Right cardiac atrium (tissue), 5 donors: ENCODE measurements around the gene ADAP1. TPM values are rescaled to one million over a fixed set of nuclear protein-coding genes. Genes with fewer than 3 reads are reported as not detected.

Experiments
- ATAC-seq, 2 donors: fragments of 200-7000 bp; cut with Tn5 transposase; one replicate each; pipeline versions ENCODE4 v1.8.0 to v1.9.1; 2020; ENCODE audit warnings: moderate library complexity in 2 of 2, mild to moderate bottlenecking in 1 of 2
- DNase-seq, 3 donors: peaks; one replicate each; pipeline ENCODE4 v3.0.0-alpha.2; 2020
- H3K27ac ChIP-seq: one replicate; pipeline ENCODE4 v1.5.1; 2013; ENCODE audit warnings: mild to moderate bottlenecking, low read length, control low read depth, moderate library complexity
- H3K27me3 ChIP-seq: one replicate; pipeline ENCODE4 v1.6.1; 2013; ENCODE audit not compliant: control insufficient read depth, insufficient read depth
- H3K4me1 ChIP-seq: one replicate; pipeline ENCODE4 v1.6.1; 2013; ENCODE audit warnings: low read length; ENCODE audit not compliant: control insufficient read depth, insufficient read depth
- H3K4me3 ChIP-seq: one replicate; pipeline ENCODE4 v1.5.1; 2013; ENCODE audit warnings: low read length, control low read depth
- H3K9me3 ChIP-seq: one replicate; pipeline ENCODE4 v1.6.1; 2013; ENCODE audit warnings: low read length; ENCODE audit not compliant: control insufficient read depth
- WGBS: extraction: QIAGEN DNeasy Blood & Tissue Kit; methylation state at CpG from one replicate; pipeline ENCODE4 v1.1.7; 2013; 5-methylcytosine and 5-hydroxymethylcytosine counted together
- intact Hi-C, 4 donors: fragments of 100-400 bp; cut with DNase I; formaldehyde crosslinking; loops; one replicate each; pipeline versions ENCODE4 v1.11.0 to v1.14.0; 2022 to 2023
- polyA plus RNA-seq: library from polyadenylated mRNA; stranded (reverse); fragments of 200-250 nt; gene quantifications from one replicate; pipeline ENCODE4 v1.2.3, GENCODE V29; 2013
- total RNA-seq, 4 donors: library from RNA; stranded (reverse); fragmentation: NEBNext Ultra II Directional; extraction: Animal tissue kit (Norgen Biotek cat#: 25700); gene quantifications; one replicate each; pipeline ENCODE4 v1.2.1, GENCODE V29; 2021
- donor health status: healthy with polysubstance abuse.
- donor health status: DM: no; HTN: yes; CAD: no.
- donor health status: DM: no; HTN: no; CAD: no.
- donor health status: DM: no; HTN: yes; CAD: no; lungs with severe emphysema.
- donor health status: DM: yes; HTN: yes; CAD: no.

ADAP1 gene
- total and polyA plus RNA-seq, 5 donors = 4.8 to 8.4 (median 6.5) TPM

- no peak overlapping the region for H3K27ac ChIP-seq
- intact Hi-C loops = no loop called here
Observed at GRCh38 chr7:854118-854775, 100.2 kb downstream of the ADAP1 start.

DNA sequence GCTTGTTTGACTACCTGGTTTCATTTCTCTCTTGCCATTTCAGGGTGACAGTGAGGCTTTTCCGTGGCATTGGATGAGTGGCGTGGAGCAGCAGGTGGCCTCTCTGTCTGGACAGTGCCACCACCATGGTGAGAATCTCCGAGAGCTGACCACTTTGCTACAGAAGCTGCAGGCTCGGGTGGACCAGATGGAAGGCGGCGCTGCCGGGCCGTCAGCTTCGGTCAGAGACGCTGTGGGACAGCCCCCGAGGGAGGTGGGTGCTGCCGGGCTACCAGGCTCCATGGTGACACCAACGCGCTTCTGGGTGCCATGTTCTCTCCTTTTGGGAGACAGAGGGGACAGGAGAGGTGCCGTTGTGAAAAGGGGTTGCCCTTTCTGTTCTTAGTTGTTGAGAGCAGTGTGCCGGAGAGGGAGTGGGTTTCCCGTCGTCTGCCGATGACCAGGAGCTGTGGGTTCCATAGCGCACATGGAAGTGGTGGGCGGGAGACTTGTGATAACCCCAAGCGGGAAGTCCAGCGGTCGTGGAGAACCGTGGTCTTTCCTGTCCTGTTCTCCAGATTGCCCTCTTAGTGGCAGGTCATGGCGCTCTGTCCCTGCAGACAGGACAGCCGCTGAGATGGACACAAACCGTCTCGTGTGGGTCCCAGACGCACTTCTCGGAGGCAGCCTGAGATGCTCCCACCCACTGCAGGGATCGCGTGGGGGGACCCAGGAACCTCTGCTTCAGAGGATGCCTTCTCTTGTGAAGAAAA lies 100.9 kb downstream of the ADAP1 start:
- DNase-seq = peak in 1 of 3 donors; percentile 37
- H3K27me3 ChIP-seq = no peaks in the 10 kb centered on the region
- intact Hi-C loops = no loop called here
- no peak for ATAC-seq
- 89% methylated on average over 33 of the region's 33 CpGs for WGBS
- no peak overlapping the region for H3K4me3 ChIP-seq
- no peaks in the 10 kb centered on the region for H3K9me3 ChIP-seq
- no peaks in the 10 kb centered on the region for H3K4me1 ChIP-seq
- no peak overlapping the region for H3K27ac ChIP-seq

More at GRCh38 chr7:854118-854775, 100.2 kb downstream of the ADAP1 start:
- DNase-seq (peak in 1 of 3 donors; percentile 38), ATAC-seq (no peak)
- 91% methylated on average over 32 of the region's 32 CpGs for WGBS
- no peaks in the 10 kb centered on the region for H3K4me1 ChIP-seq
- no peak overlapping the region for H3K4me3 ChIP-seq
- no peaks in the 10 kb centered on the region for H3K27me3 ChIP-seq
- H3K9me3 ChIP-seq = no peaks in the 10 kb centered on the region

DNA sequence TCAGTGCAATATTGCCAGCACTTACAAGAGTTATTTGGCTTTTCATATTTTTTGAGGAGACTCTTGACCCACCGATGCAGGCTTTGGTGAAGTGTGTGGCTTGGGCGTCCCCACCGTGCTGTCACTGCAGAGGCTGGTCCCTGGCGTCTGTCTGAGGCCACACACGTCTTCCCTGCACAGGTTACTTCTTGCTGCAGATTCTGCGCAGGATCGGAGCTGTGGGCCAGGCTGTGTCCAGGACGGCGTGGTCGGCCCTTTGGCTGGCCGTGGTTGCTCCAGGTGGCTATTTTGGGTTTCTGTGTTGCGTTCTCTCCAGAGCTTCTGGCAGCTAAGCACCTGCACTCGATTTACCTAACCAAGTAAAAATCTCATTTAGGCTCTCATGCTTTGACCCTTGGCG lies 103.3 kb downstream of the ADAP1 start:
- ATAC-seq = no peak
- DNase-seq = peak in 1 of 3 donors; percentile 28
- H3K27me3 ChIP-seq = no peaks in the 10 kb centered on the region
- H3K4me1 ChIP-seq = no peaks in the 10 kb centered on the region
- intact Hi-C loops = no loop called here
- no peak overlapping the region for H3K27ac ChIP-seq
- no peaks in the 10 kb centered on the region for H3K9me3 ChIP-seq
- 83% methylated on average over 14 of the region's 14 CpGs for WGBS
- H3K4me3 ChIP-seq = no peak overlapping the region

- intact Hi-C loops = no loop called here
- Histone ChIP-seq H3K4me3 (no peak overlapping the region), H3K27ac (no peak overlapping the region), H3K27me3 (no peaks in the 10 kb centered on the region), H3K4me1 (no peaks in the 10 kb centered on the region), H3K9me3 (no peaks in the 10 kb centered on the region)
- 74% methylated on average over 19 of the region's 19 CpGs for WGBS
- ATAC-seq (no peak), DNase-seq (no peak)
Observed at GRCh38 chr7:849781-850180, 104.7 kb downstream of the ADAP1 start.

DNA sequence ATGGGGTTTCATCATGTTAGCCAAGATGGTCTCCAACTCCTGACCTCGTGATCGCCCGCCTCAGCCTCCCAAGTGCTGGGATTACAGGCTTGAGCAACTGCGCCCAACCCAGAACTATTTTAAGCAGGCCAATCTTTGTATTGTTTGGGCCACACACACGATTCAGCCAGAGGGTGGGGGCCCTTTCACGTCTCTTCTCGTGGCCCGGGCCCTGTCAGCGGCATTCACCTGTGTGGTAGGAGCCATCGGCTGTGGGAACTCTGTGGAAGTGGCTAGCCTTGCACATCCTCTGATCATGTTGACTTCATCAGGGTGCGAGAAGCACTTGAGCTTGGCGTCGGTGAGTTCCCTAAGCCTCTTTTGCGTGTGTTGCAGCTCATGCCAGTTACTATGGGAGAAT lies 105.3 kb downstream of the ADAP1 start:
- WGBS = 89% methylated on average over 14 of the region's 14 CpGs
- Histone ChIP-seq H3K4me3 (no peak overlapping the region), H3K9me3 (no peaks in the 10 kb centered on the region), H3K27me3 (no peaks in the 10 kb centered on the region), H3K4me1 (no peaks in the 10 kb centered on the region), H3K27ac (no peak overlapping the region)
- peak in 1 of 2 donors; percentile 11 for ATAC-seq
- no peak for DNase-seq
- intact Hi-C loops = no loop called here

Other genes starting within 250 kb of the ADAP1 start
- gene DNAAF5, start 228.0 kb downstream of the ADAP1 start, total RNA-seq = 10 to 100 TPM; 12.0 to 20.7 (median 16.1) TPM
- 10.2 TPM for gene DNAAF5, start 228.0 kb downstream of the ADAP1 start, polyA plus RNA-seq
- gene PRKAR1B, start 227.4 kb downstream of the ADAP1 start, total RNA-seq = 10 to 100 TPM; 22.6 to 38.3 (median 25.1) TPM
- gene PRKAR1B, start 227.4 kb downstream of the ADAP1 start, polyA plus RNA-seq = 20.7 TPM
- 100 to 1,000 TPM; 139 to 163 (median 147) TPM for gene SUN1, start 122.2 kb downstream of the ADAP1 start, total RNA-seq
- gene SUN1, start 122.2 kb downstream of the ADAP1 start, polyA plus RNA-seq = 86.9 TPM
- 10 to 100 TPM; 20.1 to 23.6 (median 22.2) TPM for gene GET4, start 78.1 kb downstream of the ADAP1 start, total RNA-seq
- 22.2 TPM for gene GET4, start 78.1 kb downstream of the ADAP1 start, polyA plus RNA-seq
- 1 to 10 TPM; 6.3 to 8.8 (median 7.8) TPM for gene COX19, start 20.9 kb upstream of the ADAP1 start, total RNA-seq
- gene COX19, start 20.9 kb upstream of the ADAP1 start, polyA plus RNA-seq = 5.8 TPM
- gene CYP2W1, start 28.5 kb upstream of the ADAP1 start, total RNA-seq = not detected
- not detected for gene CYP2W1, start 28.5 kb upstream of the ADAP1 start, polyA plus RNA-seq
- gene GPR146, start 89.9 kb upstream of the ADAP1 start, total RNA-seq = 10 to 100 TPM in 2 of 4 donors, 1 to 10 TPM in 2; 4.2 to 19.7 (median 14.1) TPM
- 17.3 TPM for gene GPR146, start 89.9 kb upstream of the ADAP1 start, polyA plus RNA-seq
- gene GPER1, start 133.4 kb upstream of the ADAP1 start, total RNA-seq = 1 to 10 TPM; 3.0 to 6.7 (median 4.5) TPM
- 3.6 TPM for gene GPER1, start 133.4 kb upstream of the ADAP1 start, polyA plus RNA-seq
- gene ZFAND2A, start 205.5 kb upstream of the ADAP1 start, total RNA-seq = 10 to 100 TPM in 3 of 4 donors, 1 to 10 TPM in 1; 8.9 to 13.2 (median 11.5) TPM
- gene ZFAND2A, start 205.5 kb upstream of the ADAP1 start, polyA plus RNA-seq = 19.0 TPM